ENCODE results near the gene HMG20A. TPM values are rescaled to one million over a fixed set of nuclear protein-coding genes. Genes with fewer than 3 reads are reported as not detected.

HMG20A gene
- total RNA-seq, 1 experiment from 2014 or later, result 62.2 TPM

GRCh38 chr15:77425104-77425503, 4.4 kb downstream of the HMG20A start:
- Mint-ChIP-seq H3K9me3 (no peaks in the 10 kb centered on the region), H3K4me1 (peaks cover 25% of the 10 kb centered on the region), H3K27me3 (ENCODE audit: low read depth) (no peaks in the 10 kb centered on the region), H3K36me3 (no peaks in the 10 kb centered on the region), H3K4me3 (no peak overlapping the region), H3K27ac (peak overlapping the region; percentile 73; the same call in 1 of the 2 replicates)
- ATAC-seq, result no peak
- DNase-seq (ENCODE audit: low spot score), result no peak
- TF ChIP-seq, protein P1, sequence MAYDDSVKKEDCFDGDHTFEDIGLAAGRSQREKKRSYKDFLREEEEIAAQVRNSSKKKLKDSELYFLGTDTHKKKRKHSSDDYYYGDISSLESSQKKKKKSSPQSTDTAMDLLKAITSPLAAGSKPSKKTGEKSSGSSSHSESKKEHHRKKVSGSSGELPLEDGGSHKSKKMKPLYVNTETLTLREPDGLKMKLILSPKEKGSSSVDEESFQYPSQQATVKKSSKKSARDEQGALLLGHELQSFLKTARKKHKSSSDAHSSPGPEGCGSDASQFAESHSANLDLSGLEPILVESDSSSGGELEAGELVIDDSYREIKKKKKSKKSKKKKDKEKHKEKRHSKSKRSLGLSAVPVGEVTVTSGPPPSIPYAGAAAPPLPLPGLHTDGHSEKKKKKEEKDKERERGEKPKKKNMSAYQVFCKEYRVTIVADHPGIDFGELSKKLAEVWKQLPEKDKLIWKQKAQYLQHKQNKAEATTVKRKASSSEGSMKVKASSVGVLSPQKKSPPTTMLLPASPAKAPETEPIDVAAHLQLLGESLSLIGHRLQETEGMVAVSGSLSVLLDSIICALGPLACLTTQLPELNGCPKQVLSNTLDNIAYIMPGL (CRISPR knock-in tag; IDR thresholded peaks at IDR 0.05), result no peak
- TF ChIP-seq, protein P2, sequence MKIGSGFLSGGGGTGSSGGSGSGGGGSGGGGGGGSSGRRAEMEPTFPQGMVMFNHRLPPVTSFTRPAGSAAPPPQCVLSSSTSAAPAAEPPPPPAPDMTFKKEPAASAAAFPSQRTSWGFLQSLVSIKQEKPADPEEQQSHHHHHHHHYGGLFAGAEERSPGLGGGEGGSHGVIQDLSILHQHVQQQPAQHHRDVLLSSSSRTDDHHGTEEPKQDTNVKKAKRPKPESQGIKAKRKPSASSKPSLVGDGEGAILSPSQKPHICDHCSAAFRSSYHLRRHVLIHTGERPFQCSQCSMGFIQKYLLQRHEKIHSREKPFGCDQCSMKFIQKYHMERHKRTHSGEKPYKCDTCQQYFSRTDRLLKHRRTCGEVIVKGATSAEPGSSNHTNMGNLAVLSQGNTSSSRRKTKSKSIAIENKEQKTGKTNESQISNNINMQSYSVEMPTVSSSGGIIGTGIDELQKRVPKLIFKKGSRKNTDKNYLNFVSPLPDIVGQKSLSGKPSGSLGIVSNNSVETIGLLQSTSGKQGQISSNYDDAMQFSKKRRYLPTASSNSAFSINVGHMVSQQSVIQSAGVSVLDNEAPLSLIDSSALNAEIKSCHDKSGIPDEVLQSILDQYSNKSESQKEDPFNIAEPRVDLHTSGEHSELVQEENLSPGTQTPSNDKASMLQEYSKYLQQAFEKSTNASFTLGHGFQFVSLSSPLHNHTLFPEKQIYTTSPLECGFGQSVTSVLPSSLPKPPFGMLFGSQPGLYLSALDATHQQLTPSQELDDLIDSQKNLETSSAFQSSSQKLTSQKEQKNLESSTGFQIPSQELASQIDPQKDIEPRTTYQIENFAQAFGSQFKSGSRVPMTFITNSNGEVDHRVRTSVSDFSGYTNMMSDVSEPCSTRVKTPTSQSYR (CRISPR knock-in tag; IDR thresholded peaks at IDR 0.05), result no peak
- TF ChIP-seq FOXP1 (CRISPR knock-in tag; IDR thresholded peaks at IDR 0.05; ENCODE audit: borderline replicate concordance) (no peak), TCF7 (CRISPR knock-in tag; IDR thresholded peaks at IDR 0.05; ENCODE audit: low read depth) (no peak), GABPB1 (CRISPR knock-in tag; IDR thresholded peaks at IDR 0.05) (no peak), NFATC4 (CRISPR knock-in tag; IDR thresholded peaks at IDR 0.05) (no peak), RELA (CRISPR knock-in tag; IDR thresholded peaks at IDR 0.05; ENCODE audit: borderline replicate concordance) (no peak), TEAD4 (CRISPR knock-in tag; IDR thresholded peaks at IDR 0.05) (no peak), ATF3 (CRISPR knock-in tag; conservative IDR thresholded peaks at IDR 0.05) (no peak), PRDM15 (CRISPR knock-in tag; IDR thresholded peaks at IDR 0.05) (no peak), ZNF423 (CRISPR knock-in tag; IDR thresholded peaks at IDR 0.05) (no peak), IRF1 (CRISPR knock-in tag; IDR thresholded peaks at IDR 0.05) (no peak), ZNF396 (CRISPR knock-in tag; IDR thresholded peaks at IDR 0.05; ENCODE audit: borderline replicate concordance) (no peak), ZNF532 (CRISPR knock-in tag; IDR thresholded peaks at IDR 0.05; ENCODE audit: borderline replicate concordance) (no peak), SMAD3 (CRISPR knock-in tag; IDR thresholded peaks at IDR 0.05; ENCODE audit: borderline replicate concordance) (no peak), ZNF317 (CRISPR knock-in tag; IDR thresholded peaks at IDR 0.05; ENCODE audit: borderline replicate concordance, low read depth) (no peak)
- TF ChIP-seq, protein P3, sequence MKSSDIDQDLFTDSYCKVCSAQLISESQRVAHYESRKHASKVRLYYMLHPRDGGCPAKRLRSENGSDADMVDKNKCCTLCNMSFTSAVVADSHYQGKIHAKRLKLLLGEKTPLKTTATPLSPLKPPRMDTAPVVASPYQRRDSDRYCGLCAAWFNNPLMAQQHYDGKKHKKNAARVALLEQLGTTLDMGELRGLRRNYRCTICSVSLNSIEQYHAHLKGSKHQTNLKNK (CRISPR knock-in tag; IDR thresholded peaks at IDR 0.05), result no peak
- TF ChIP-seq, protein P4, sequence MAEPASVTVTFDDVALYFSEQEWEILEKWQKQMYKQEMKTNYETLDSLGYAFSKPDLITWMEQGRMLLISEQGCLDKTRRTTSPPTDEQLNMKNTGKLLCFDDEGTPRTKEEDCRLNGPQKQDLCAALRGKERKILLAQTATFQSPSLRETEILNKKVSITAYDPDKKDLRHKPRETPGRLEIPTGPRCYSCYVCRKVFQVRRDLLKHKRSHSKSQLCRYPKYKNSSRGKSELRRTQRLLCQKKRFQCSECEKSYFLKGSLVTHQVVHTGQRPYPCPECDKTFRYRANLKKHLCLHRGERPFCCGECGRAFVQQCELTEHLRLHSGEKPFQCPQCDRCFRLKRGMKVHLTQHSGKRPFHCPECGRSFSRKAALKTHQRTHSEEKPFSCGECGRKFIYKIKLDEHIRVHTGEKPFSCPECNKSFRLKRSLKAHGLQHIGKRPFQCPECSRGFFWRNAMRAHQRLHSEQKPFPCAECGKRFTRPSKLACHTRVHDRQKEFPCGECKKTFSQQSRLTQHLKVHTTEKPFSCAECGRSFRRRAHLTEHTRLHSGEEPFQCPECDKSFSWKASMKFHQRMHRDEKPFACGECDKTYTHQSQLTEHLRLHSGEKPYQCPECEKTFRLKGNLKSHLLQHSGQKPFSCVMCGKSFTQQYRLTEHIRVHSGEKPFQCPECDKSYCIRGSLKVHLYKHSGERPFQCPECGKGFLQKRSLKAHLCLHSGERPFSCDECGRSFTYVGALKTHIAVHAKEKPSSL (CRISPR knock-in tag; conservative IDR thresholded peaks at IDR 0.05), result no peak
- ChIA-PET CTCF (no interaction called here), POLR2A (no interaction called here)

Measured in WTC11 (cell line).